Spleen (tissue), 7 donors: ENCODE results near the gene SRSF4.

ENCODE experiments used
- CTCF ChIP-seq, 11 experiments: fragments of 200-600 bp in 7 of 11; fragments of 450-650 bp in 4 of 11; sonication (generic) in 4 of 11; IDR thresholded peaks in 8 of 11; conservative IDR thresholded peaks in 3 of 11; 1 replicate in 7 of 11; 2 replicates in 4 of 11; pipeline versions ENCODE4 v1.4.0 to v1.8.0; 2016 to 2021; ENCODE audit warnings: antibody characterized with exemption in 11 of 11, inconsistent platforms in 4 of 11, mild to moderate bottlenecking in 1 of 11
- POLR2A ChIP-seq, 3 donors: fragments of 450-650 bp; IDR thresholded peaks; one replicate each; pipeline ENCODE4 v1.5.1; 2017; ENCODE audit warnings: antibody characterized with exemption in 3 of 3, mild to moderate bottlenecking in 1 of 3
- donor health status: DM: no; HTN: no; CAD: no; lungs with moderate emphysema.
- donor health status: DM: no; HTN: no; CAD: no.
- donor health status: DM: no; HTN: no; CAD: no.

DNA sequence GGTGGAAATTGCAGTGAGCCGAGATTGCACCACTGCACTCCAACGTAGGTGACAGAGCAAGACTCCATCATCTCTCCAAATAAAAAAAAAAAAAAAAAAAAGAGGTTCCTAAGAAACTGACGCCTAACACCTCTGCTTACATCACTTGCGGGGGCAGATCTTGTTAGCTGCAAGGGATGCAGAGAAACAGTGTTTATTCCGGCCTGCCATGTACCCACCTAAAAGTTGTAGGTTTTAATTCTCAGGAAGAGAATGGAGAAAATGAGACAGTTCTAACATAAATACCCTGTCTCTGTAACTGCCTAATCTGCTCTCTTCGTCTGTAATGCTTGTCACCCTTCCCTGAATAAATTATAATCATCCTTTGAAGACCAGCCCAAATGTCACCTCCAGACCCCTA is 9.0 kb upstream of the SRSF4 start:
- TF ChIP-seq CTCF (IDR thresholded peaks at IDR 0.05 in 8 of 11, conservative IDR thresholded peaks at IDR 0.05 in 3 of 11) (no peak), POLR2A (IDR thresholded peaks at IDR 0.05) (no peak)
